Measurements from ENCODE around the gene VPS35L. TPM values are rescaled to one million over a fixed set of nuclear protein-coding genes. Genes with fewer than 3 reads are reported as not detected.

Gene VPS35L
- total and polyA plus RNA-seq, 2 of the 13 experiments (the other 11 are each of a cell fraction or from before 2014, with no cell fraction given), result 1.4 to 1.6 TPM

DNA sequence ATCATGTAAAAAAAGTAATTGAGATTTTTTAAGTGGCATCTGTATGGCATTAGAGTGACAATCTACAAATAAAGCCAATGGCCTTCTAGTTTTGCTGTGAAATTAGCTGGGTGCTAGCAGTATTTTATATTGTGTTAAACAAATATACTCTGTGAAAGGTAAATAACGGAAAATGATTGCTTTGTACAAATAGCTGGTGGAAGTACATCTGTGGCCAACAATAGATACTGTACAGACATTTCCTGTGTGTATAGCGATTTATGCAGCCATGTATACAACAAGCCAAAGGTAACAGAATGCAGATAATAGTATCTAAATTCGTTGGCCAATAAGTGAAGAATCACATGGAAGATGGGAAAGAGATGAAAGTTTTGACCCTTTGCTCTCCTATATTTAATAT is 189.2 kb downstream of the VPS35L start (continued):
- TF ChIP-seq, protein P1, sequence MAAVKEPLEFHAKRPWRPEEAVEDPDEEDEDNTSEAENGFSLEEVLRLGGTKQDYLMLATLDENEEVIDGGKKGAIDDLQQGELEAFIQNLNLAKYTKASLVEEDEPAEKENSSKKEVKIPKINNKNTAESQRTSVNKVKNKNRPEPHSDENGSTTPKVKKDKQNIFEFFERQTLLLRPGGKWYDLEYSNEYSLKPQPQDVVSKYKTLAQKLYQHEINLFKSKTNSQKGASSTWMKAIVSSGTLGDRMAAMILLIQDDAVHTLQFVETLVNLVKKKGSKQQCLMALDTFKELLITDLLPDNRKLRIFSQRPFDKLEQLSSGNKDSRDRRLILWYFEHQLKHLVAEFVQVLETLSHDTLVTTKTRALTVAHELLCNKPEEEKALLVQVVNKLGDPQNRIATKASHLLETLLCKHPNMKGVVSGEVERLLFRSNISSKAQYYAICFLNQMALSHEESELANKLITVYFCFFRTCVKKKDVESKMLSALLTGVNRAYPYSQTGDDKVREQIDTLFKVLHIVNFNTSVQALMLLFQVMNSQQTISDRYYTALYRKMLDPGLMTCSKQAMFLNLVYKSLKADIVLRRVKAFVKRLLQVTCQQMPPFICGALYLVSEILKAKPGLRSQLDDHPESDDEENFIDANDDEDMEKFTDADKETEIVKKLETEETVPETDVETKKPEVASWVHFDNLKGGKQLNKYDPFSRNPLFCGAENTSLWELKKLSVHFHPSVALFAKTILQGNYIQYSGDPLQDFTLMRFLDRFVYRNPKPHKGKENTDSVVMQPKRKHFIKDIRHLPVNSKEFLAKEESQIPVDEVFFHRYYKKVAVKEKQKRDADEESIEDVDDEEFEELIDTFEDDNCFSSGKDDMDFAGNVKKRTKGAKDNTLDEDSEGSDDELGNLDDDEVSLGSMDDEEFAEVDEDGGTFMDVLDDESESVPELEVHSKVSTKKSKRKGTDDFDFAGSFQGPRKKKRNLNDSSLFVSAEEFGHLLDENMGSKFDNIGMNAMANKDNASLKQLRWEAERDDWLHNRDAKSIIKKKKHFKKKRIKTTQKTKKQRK (IDR thresholded peaks at IDR 0.05; ENCODE audit: low read length), result no peak
- no peak for TF ChIP-seq MAFK (conservative IDR thresholded peaks at IDR 0.05 in 1 of 2, IDR thresholded peaks at IDR 0.05 in 1 of 2; ENCODE audit: low read length in 2 of 2)
- TF ChIP-seq BORCS8-MEF2B (CRISPR knock-in tag; IDR thresholded peaks at IDR 0.05), result no peak
- TF ChIP-seq ZNF263 (CRISPR knock-in tag; IDR thresholded peaks at IDR 0.05), result no peak
- TF ChIP-seq ZNF782 (CRISPR knock-in tag; IDR thresholded peaks at IDR 0.05; ENCODE audit: borderline replicate concordance), result no peak
- no peak for TF ChIP-seq PRMT3 (CRISPR knock-in tag; IDR thresholded peaks at IDR 0.05; ENCODE audit: borderline replicate concordance, low read depth)
- TF ChIP-seq SOX6 (IDR thresholded peaks at IDR 0.05), result no peak
- TF ChIP-seq SOX6 (CRISPR knock-in tag; IDR thresholded peaks at IDR 0.05), result peak; percentile 86
- no peak for TF ChIP-seq ZNF75D (CRISPR knock-in tag; IDR thresholded peaks at IDR 0.05; ENCODE audit: borderline replicate concordance)
- TF ChIP-seq ETV5 (CRISPR knock-in tag; IDR thresholded peaks at IDR 0.05; ENCODE audit: borderline replicate concordance), result peak; percentile 66; the same call in 1 of the 2 replicates
- TF ChIP-seq, protein P2, sequence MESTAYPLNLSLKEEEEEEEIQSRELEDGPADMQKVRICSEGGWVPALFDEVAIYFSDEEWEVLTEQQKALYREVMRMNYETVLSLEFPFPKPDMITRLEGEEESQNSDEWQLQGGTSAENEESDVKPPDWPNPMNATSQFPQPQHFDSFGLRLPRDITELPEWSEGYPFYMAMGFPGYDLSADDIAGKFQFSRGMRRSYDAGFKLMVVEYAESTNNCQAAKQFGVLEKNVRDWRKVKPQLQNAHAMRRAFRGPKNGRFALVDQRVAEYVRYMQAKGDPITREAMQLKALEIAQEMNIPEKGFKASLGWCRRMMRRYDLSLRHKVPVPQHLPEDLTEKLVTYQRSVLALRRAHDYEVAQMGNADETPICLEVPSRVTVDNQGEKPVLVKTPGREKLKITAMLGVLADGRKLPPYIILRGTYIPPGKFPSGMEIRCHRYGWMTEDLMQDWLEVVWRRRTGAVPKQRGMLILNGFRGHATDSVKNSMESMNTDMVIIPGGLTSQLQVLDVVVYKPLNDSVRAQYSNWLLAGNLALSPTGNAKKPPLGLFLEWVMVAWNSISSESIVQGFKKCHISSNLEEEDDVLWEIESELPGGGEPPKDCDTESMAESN (CRISPR knock-in tag; conservative IDR thresholded peaks at IDR 0.05), result no peak
- no peak for TF ChIP-seq CENPT (CRISPR knock-in tag; IDR thresholded peaks at IDR 0.05; ENCODE audit: low read depth)
- TF ChIP-seq ZNF790 (CRISPR knock-in tag; IDR thresholded peaks at IDR 0.05; ENCODE audit: borderline replicate concordance), result no peak
- TF ChIP-seq, protein P3, sequence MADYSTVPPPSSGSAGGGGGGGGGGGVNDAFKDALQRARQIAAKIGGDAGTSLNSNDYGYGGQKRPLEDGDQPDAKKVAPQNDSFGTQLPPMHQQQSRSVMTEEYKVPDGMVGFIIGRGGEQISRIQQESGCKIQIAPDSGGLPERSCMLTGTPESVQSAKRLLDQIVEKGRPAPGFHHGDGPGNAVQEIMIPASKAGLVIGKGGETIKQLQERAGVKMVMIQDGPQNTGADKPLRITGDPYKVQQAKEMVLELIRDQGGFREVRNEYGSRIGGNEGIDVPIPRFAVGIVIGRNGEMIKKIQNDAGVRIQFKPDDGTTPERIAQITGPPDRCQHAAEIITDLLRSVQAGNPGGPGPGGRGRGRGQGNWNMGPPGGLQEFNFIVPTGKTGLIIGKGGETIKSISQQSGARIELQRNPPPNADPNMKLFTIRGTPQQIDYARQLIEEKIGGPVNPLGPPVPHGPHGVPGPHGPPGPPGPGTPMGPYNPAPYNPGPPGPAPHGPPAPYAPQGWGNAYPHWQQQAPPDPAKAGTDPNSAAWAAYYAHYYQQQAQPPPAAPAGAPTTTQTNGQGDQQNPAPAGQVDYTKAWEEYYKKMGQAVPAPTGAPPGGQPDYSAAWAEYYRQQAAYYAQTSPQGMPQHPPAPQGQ (CRISPR knock-in tag; IDR thresholded peaks at IDR 0.05; ENCODE audit: borderline replicate concordance), result no peak
- TF ChIP-seq, protein P4, sequence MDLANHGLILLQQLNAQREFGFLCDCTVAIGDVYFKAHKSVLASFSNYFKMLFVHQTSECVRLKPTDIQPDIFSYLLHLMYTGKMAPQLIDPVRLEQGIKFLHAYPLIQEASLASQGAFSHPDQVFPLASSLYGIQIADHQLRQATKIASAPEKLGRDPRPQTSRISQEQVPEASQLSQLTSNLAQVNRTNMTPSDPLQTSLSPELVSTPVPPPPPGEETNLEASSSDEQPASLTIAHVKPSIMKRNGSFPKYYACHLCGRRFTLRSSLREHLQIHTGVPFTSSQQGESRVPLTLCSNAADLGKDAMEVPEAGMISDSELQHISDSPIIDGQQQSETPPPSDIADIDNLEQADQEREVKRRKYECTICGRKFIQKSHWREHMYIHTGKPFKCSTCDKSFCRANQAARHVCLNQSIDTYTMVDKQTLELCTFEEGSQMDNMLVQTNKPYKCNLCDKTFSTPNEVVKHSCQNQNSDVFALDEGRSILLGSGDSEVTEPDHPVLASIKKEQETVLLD (CRISPR knock-in tag; IDR thresholded peaks at IDR 0.05; ENCODE audit: low read depth), result no peak
- TF ChIP-seq HMG20B (CRISPR knock-in tag; conservative IDR thresholded peaks at IDR 0.05), result 0 out of 2 replicates have a peak, but pooled peaks have one; percentile 54

All from HepG2 (cell line).